HCT116 (cell line): ENCODE data around the gene CRIP2. TPM values are rescaled to one million over a fixed set of nuclear protein-coding genes. Genes with fewer than 3 reads are reported as not detected.

Experiments used
- ATAC-seq: fragments of 200-7000 bp; cut with Tn5 transposase; 2 replicates; pipeline ENCODE4 v1.9.1; 2020; ENCODE audit warnings: mild to moderate bottlenecking, moderate library complexity
- BruUV-seq: library from RNA; stranded (reverse); fragments of 400-500 nt; replicated peaks from 2 replicates; lab custom pipeline; 2021; lab: Mats Ljungman, UMichigan
- CTCF ChIA-PET: fragments of 300-600 bp; sonication (Branson Sonifier 250); formaldehyde crosslinking; loops from one replicate; lab custom pipeline; 2021; ENCODE audit warnings: antibody characterized with exemption; lab: Charles Lee
- POLR2A ChIA-PET: fragments of 300-600, 350-600 bp; sonication (Branson Sonifier 250); formaldehyde crosslinking; loops from one replicate; lab custom pipeline; 2021; ENCODE audit warnings: antibody characterized with exemption; lab: Charles Lee
- RAD21 ChIA-PET, 2 experiments: fragments of 300-600 bp; sonication (Branson Sonifier 250); formaldehyde crosslinking; loops; one replicate each; lab custom pipeline; 2023; ENCODE audit warnings: low total read pairs in 2 of 2; ENCODE audit not compliant: uncharacterized antibody in 2 of 2, unreplicated experiment in 2 of 2, low non-redundant PET in 1 of 2; lab: Charles Lee
- DNase-seq: peaks from one replicate; pipeline ENCODE4 v3.0.0-alpha.2; 2010; ENCODE audit warnings: low read depth, low spot score
- H2AFZ ChIP-seq: fragments of 200-600 bp; shearing (Covaris generic), sonication (generic); 2 replicates; pipeline ENCODE4 v1.6.1; 2017; ENCODE audit warnings: low read depth, mixed run types, mixed read lengths, antibody characterized with exemption, low read length; ENCODE audit not compliant: poor library complexity, severe bottlenecking
- H3K27ac ChIP-seq: 2 replicates; pipeline ENCODE4 v1.5.1; 2012; ENCODE audit warnings: low read depth, low read length
- H3K27me3 ChIP-seq: fragments of 200-600 bp; sonication (generic); 2 replicates; pipeline ENCODE4 v1.6.1; 2016; ENCODE audit warnings: mixed run types, low read length, mixed read lengths; ENCODE audit not compliant: insufficient read depth
- H3K36me3 ChIP-seq, 2 experiments: fragments of 200-500 bp in 1 of 2; fragments of 200-600 bp in 1 of 2; sonication (Bioruptor generic) in 1 of 2; sonication (generic) in 1 of 2; 2 replicates each; pipeline versions ENCODE4 v1.5.1 to v1.6.1; 2014 to 2016; ENCODE audit warnings: low read length in 2 of 2, inconsistent platforms in 1 of 2, mixed read lengths in 1 of 2, mixed run types in 1 of 2; ENCODE audit not compliant: insufficient read depth in 2 of 2, control insufficient read depth in 1 of 2
- H3K4me1 ChIP-seq, 2 experiments: fragments of 200-600 bp in 1 of 2; sonication (generic) in 1 of 2; 2 replicates each; pipeline versions ENCODE4 v1.5.1 to v1.6.1; 2012 to 2017; ENCODE audit warnings: low read length in 2 of 2, inconsistent platforms in 1 of 2, mild to moderate bottlenecking in 1 of 2, mixed read lengths in 1 of 2, mixed run types in 1 of 2, moderate library complexity in 1 of 2; ENCODE audit not compliant: insufficient read depth in 2 of 2, control insufficient read depth in 1 of 2
- H3K4me2 ChIP-seq: fragments of 200-600 bp; sonication (generic); 2 replicates; pipeline ENCODE4 v1.6.1; 2017; ENCODE audit warnings: mixed run types, low read length, mixed read lengths
- H3K4me3 ChIP-seq, 2 experiments: fragments of 200-600 bp in 1 of 2; sonication (generic) in 1 of 2; replicated peaks in 1 of 2; 2 replicates each; pipeline ENCODE4 v1.5.1; 2011 to 2016; ENCODE audit warnings: low read length in 2 of 2, control low read depth in 1 of 2, low read depth in 1 of 2, mild to moderate bottlenecking in 1 of 2, mixed read lengths in 1 of 2, mixed run types in 1 of 2
- H3K79me2 ChIP-seq: fragments of 200-600 bp; sonication (generic); 2 replicates; pipeline ENCODE4 v1.6.1; 2017; ENCODE audit warnings: mild to moderate bottlenecking, mixed run types, low read length, moderate library complexity, mixed read lengths; ENCODE audit not compliant: insufficient read depth
- H3K9ac ChIP-seq: fragments of 200-600 bp; sonication (generic); 2 replicates; pipeline ENCODE4 v1.6.1; 2016; ENCODE audit warnings: low read length, mixed read lengths
- H3K9me2 ChIP-seq: fragments of 200-600 bp; sonication (generic), shearing (Covaris generic); 2 replicates; pipeline ENCODE4 v1.6.1; 2017; ENCODE audit warnings: mixed run types, mild to moderate bottlenecking, moderate library complexity; ENCODE audit not compliant: insufficient read depth
- H3K9me3 ChIP-seq, 2 experiments: fragments of 200-500 bp in 1 of 2; fragments of 200-600 bp in 1 of 2; sonication (Bioruptor generic) in 1 of 2; sonication (generic) in 1 of 2; 2 replicates each; pipeline ENCODE4 v1.6.1; 2014 to 2017; ENCODE audit warnings: low read length in 2 of 2, mixed read lengths in 2 of 2, inconsistent platforms in 1 of 2, low read depth in 1 of 2, mild to moderate bottlenecking in 1 of 2, mixed run types in 1 of 2, moderate library complexity in 1 of 2; ENCODE audit not compliant: control insufficient read depth in 1 of 2, insufficient read depth in 1 of 2
- H4K20me1 ChIP-seq: fragments of 200-600 bp; sonication (generic), shearing (Covaris generic); 2 replicates; pipeline ENCODE4 v1.6.1; 2017; ENCODE audit warnings: mixed run types, mild to moderate bottlenecking, moderate library complexity; ENCODE audit not compliant: insufficient read depth
- ATF3 ChIP-seq: IDR thresholded peaks from 2 replicates; pipeline ENCODE4 v1.6.1; 2012
- CBX3 ChIP-seq: IDR thresholded peaks from 2 replicates; pipeline ENCODE4 v1.6.1; 2012; ENCODE audit warnings: low read depth
- ELF1 ChIP-seq: IDR thresholded peaks from 2 replicates; pipeline ENCODE4 v1.6.1; 2012; ENCODE audit warnings: low read depth, borderline replicate concordance
- JUND ChIP-seq: IDR thresholded peaks from 2 replicates; pipeline ENCODE4 v1.6.1; 2012
- MAX ChIP-seq: IDR thresholded peaks from 2 replicates; pipeline ENCODE4 v1.6.1; 2012
- SRF ChIP-seq: IDR thresholded peaks from 2 replicates; pipeline ENCODE4 v1.6.1; 2012; ENCODE audit warnings: low read depth
- ZNF274 ChIP-seq: fragments of 200-500 bp; sonication (Bioruptor generic); IDR thresholded peaks from 2 replicates; pipeline ENCODE4 v1.6.1; 2014; ENCODE audit warnings: mild to moderate bottlenecking, low read depth, low read length, inconsistent platforms
- intact Hi-C: fragments of 100-400 bp; cut with micrococcal nuclease; formaldehyde crosslinking; loops from 2 replicates; pipeline ENCODE4 v1.10.0; 2022
- total RNA-seq: library from RNA; stranded (reverse); gene quantifications from one replicate; pipeline ENCODE4 v1.2.1, GENCODE V29; 2021; ENCODE audit not compliant: unreplicated experiment

Gene CRIP2
- total RNA-seq, 1 experiment from 2014 or later = 31.1 TPM

GRCh38 chr14:105458010-105458409, 16.6 kb upstream of the CRIP2 start:
- H3K36me3 ChIP-seq = peaks cover 5 to 9% of the 10 kb centered on the region in 2 experiments; a peak in 3 of 4 replicates
- H3K4me2 ChIP-seq = no peak overlapping the region
- no peak for TF ChIP-seq ELF1
- no peak for TF ChIP-seq ZNF274
- no peak for TF ChIP-seq CBX3
- ATAC-seq (peak; percentile 20), DNase-seq (no peak)
- BruUV-seq = no TSS peak
- ChIA-PET RAD21 (no interaction called here), CTCF (interaction anchor here (1.5 kb wide), 1 partner anchor 10 kb away, joined by 4 read pairs; no protein-coding TSS in a partner anchor), POLR2A (no interaction called here)
- H3K9me3 ChIP-seq = no peaks in the 10 kb centered on the region
- H3K79me2 ChIP-seq = no peaks in the 10 kb centered on the region
- no peaks in the 10 kb centered on the region for H3K4me1 ChIP-seq
- H2AFZ ChIP-seq = no peak overlapping the region
- intact Hi-C loops = no loop called here
- no peak overlapping the region for H3K27ac ChIP-seq
- H3K4me3 ChIP-seq = no peak overlapping the region
- H3K27me3 ChIP-seq = no peaks in the 10 kb centered on the region
- H4K20me1 ChIP-seq = no peaks in the 10 kb centered on the region
- no peaks in the 10 kb centered on the region for H3K9me2 ChIP-seq
- H3K9ac ChIP-seq = no peak overlapping the region

GRCh38 chr14:105458571-105458970, 16.1 kb upstream of the CRIP2 start:
- Histone ChIP-seq H3K36me3 (peaks cover 7 to 15% of the 10 kb centered on the region in 2 experiments; a peak in 3 of 4 replicates), H3K27me3 (no peaks in the 10 kb centered on the region), H3K9ac (no peak overlapping the region), H4K20me1 (no peaks in the 10 kb centered on the region), H3K27ac (no peak overlapping the region), H2AFZ (no peak overlapping the region), H3K4me1 (no peaks in the 10 kb centered on the region), H3K9me2 (no peaks in the 10 kb centered on the region)
- intact Hi-C loops = no loop called here
- DNase-seq = no peak
- BruUV-seq = no TSS peak
- peak; percentile 25 for ATAC-seq
- CTCF ChIA-PET = no interaction called here
- POLR2A ChIA-PET = no interaction called here
- no peak for TF ChIP-seq ATF3
- TF ChIP-seq MAX = no peak
- TF ChIP-seq CBX3 = no peak
- no peak for TF ChIP-seq SRF
- TF ChIP-seq JUND = no peak
- TF ChIP-seq, all 23 proteins: peak for 0
- Histone ChIP-seq H3K4me2 (no peak overlapping the region), H3K9me3 (no peaks in the 10 kb centered on the region), H3K79me2 (no peaks in the 10 kb centered on the region), H3K4me3 (no peak overlapping the region)
- RAD21 ChIA-PET = no interaction called here
